Stimulated activated CD8-positive, alpha-beta memory T cell treated with anti-CD3 and anti-CD28 coated beads, Interleukin-4, amount 100 ng/mL, for 4 hours (primary cell): ENCODE data around the gene ARFGAP3.

Source experiments
- DNase-seq, 2 donors: peaks; one replicate each; pipeline ENCODE4 v3.0.0-alpha.2; 2020; ENCODE audit warnings: low read depth in 2 of 2, low spot score in 1 of 2

The ARFGAP3 gene

GRCh38 chr22:42884616-42885375 lies 27.7 kb upstream of the ARFGAP3 start:
- no peak for DNase-seq

- no peak for DNase-seq
These were observed 26.9 kb upstream of the ARFGAP3 start for GRCh38 chr22:42883970-42884369.

- DNase-seq, result no peak
These were observed 26.0 kb upstream of the ARFGAP3 start for GRCh38 chr22:42883121-42883520.

- DNase-seq, result no peak
These were observed 25.0 kb upstream of the ARFGAP3 start for GRCh38 chr22:42881982-42882656.

- DNase-seq, result no peak
These were observed 24.2 kb upstream of the ARFGAP3 start for GRCh38 chr22:42881298-42881697.

GRCh38 chr22:42880815-42881214 lies 23.7 kb upstream of the ARFGAP3 start:
- DNase-seq, result no peak

GRCh38 chr22:42879371-42880021 lies 22.4 kb upstream of the ARFGAP3 start:
- no peak for DNase-seq

- DNase-seq, result no peak
These were observed 21.7 kb upstream of the ARFGAP3 start for GRCh38 chr22:42878561-42879305.

- DNase-seq, result no peak
These were observed 20.7 kb upstream of the ARFGAP3 start for GRCh38 chr22:42877597-42878340.

GRCh38 chr22:42877158-42877557 lies 20.1 kb upstream of the ARFGAP3 start:
- DNase-seq, result no peak

GRCh38 chr22:42876041-42876440 lies 19.0 kb upstream of the ARFGAP3 start:
- DNase-seq, result no peak

- DNase-seq, result no peak
These were observed 16.9 kb upstream of the ARFGAP3 start for GRCh38 chr22:42874010-42874409.

GRCh38 chr22:42873356-42873755 lies 16.3 kb upstream of the ARFGAP3 start:
- DNase-seq, result no peak

GRCh38 chr22:42872821-42873220 lies 15.7 kb upstream of the ARFGAP3 start:
- no peak for DNase-seq

GRCh38 chr22:42871146-42872050 lies 14.3 kb upstream of the ARFGAP3 start:
- DNase-seq, result no peak

GRCh38 chr22:42869888-42870480 lies 12.9 kb upstream of the ARFGAP3 start:
- DNase-seq, result no peak

GRCh38 chr22:42869463-42869862 lies 12.4 kb upstream of the ARFGAP3 start:
- DNase-seq, result no peak

- DNase-seq, result no peak
These were observed 11.7 kb upstream of the ARFGAP3 start for GRCh38 chr22:42868751-42869251.

- no peak for DNase-seq
These were observed 9.0 kb upstream of the ARFGAP3 start for GRCh38 chr22:42866100-42866499.
